Body of pancreas (tissue), 4 donors: ENCODE results near the gene KIAA1671. TPM values are rescaled to one million over a fixed set of nuclear protein-coding genes. Genes with fewer than 3 reads are reported as not detected.

Experiments
- ATAC-seq: fragments of 150-250 bp; one replicate; pipeline ENCODE4 v1.9.1; 2016
- DNase-seq, 4 donors: peaks; one replicate each; pipeline ENCODE4 v3.0.0-alpha.2; 2019
- H3K27ac ChIP-seq, 4 donors: fragments of 200-600 bp; sonication (generic); 1 replicate in 3 of 4; 2 replicates in 1 of 4; pipeline versions ENCODE4 v1.5.1 to v1.6.1; 2016 to 2019; ENCODE audit warnings: mild to moderate bottlenecking in 1 of 4, mixed read lengths in 1 of 4, moderate library complexity in 1 of 4
- H3K27me3 ChIP-seq, 2 donors: fragments of 200-600 bp; sonication (generic); one replicate each; pipeline ENCODE4 v1.6.0; 2016; ENCODE audit warnings: mild to moderate bottlenecking in 1 of 2
- H3K36me3 ChIP-seq, 2 donors: fragments of 200-600 bp; sonication (generic); replicated peaks in 1 of 2; 2 replicates each; pipeline ENCODE4 v1.5.1; 2016; ENCODE audit warnings: low read depth in 2 of 2; ENCODE audit not compliant: insufficient read depth in 1 of 2
- H3K4me1 ChIP-seq: fragments of 200-600 bp; sonication (generic); one replicate; pipeline ENCODE4 v1.6.0; 2016
- H3K4me3 ChIP-seq, 2 donors: fragments of 200-600 bp; sonication (generic); 1 replicate in 1 of 2; 2 replicates in 1 of 2; pipeline ENCODE4 v1.5.1; 2016 to 2019
- H3K9me3 ChIP-seq, 3 donors: fragments of 200-600 bp; sonication (generic); 1 replicate in 2 of 3; 2 replicates in 1 of 3; pipeline ENCODE4 v1.5.1; 2016
- CTCF ChIP-seq, 7 experiments: fragments of 450-650 bp in 4 of 7; fragments of 200-600 bp in 3 of 7; sonication (generic) in 3 of 7; IDR thresholded peaks; one replicate each; pipeline ENCODE4 v1.5.1; 2016 to 2019; ENCODE audit warnings: antibody characterized with exemption in 7 of 7
- POLR2A ChIP-seq, 3 donors: fragments of 450-650 bp; IDR thresholded peaks; one replicate each; pipeline ENCODE4 v1.6.1; 2016; ENCODE audit warnings: antibody characterized with exemption in 3 of 3, mild to moderate bottlenecking in 2 of 3
- WGBS, 2 donors: methylation state at CpG; one replicate each; pipeline ENCODE4 v1.1.5; 2017; 5-methylcytosine and 5-hydroxymethylcytosine counted together
- intact Hi-C: fragments of 100-400 bp; cut with DNase I; formaldehyde crosslinking; loops from one replicate; pipeline ENCODE4 v1.15.1; 2023
- total RNA-seq, 2 donors: library from RNA; depleted of rRNA; stranded (reverse); fragments of >200 nt; gene quantifications; one replicate each; pipeline ENCODE4 v1.1.0, GENCODE V29; 2016

The KIAA1671 gene
- total RNA-seq, 2 donors from 2014 or later, result 24.9 to 79.8 TPM

- intact Hi-C loops, result no loop called here
- no peak for TF ChIP-seq CTCF (IDR thresholded peaks at IDR 0.05)
- TF ChIP-seq POLR2A (IDR thresholded peaks at IDR 0.05), result no peak
Observed at GRCh38 chr22:25084405-25085107, 132.0 kb downstream of the KIAA1671 start.

DNA sequence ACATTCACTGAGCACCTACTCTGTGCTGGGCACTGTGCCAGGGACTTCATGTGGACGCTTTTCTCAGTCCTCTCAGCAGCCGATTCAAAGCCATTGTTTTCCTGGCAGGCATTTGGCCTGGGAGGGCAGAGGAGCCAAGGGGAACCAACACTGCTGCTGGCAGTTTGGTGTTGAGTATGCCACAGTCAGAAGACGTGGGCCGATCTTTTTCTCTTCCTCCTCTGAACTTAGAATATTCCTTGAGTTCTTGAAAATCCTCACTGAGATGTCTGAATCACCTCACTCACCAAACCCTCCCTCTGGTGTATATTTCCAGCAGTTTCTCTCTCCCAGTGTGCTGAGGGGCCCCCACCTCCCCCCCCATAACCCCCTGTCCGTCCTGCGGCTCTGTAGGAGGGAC, 132.6 kb downstream of the KIAA1671 start:
- no peaks in the 10 kb centered on the region for H3K27me3 ChIP-seq
- 78 to 89% methylated on average over 6 of the region's 6 CpGs for WGBS, 2 donors
- no peaks in the 10 kb centered on the region for H3K9me3 ChIP-seq
- intact Hi-C loops, result no loop called here
- no peak for TF ChIP-seq POLR2A (IDR thresholded peaks at IDR 0.05)
- no peak for TF ChIP-seq CTCF (IDR thresholded peaks at IDR 0.05)
- no peak overlapping the region for H3K4me3 ChIP-seq
- no peak overlapping the region for H3K27ac ChIP-seq
- no peak for DNase-seq
- H3K4me1 ChIP-seq, result peaks cover 4% of the 10 kb centered on the region
- no peak for ATAC-seq
- no peaks in the 10 kb centered on the region for H3K36me3 ChIP-seq

More at GRCh38 chr22:25084405-25085107, 132.0 kb downstream of the KIAA1671 start:
- 93 to 97% methylated on average over 5 to 9 of the region's 9 CpGs for WGBS, 2 donors
- DNase-seq (no peak), ATAC-seq (no peak)
- Histone ChIP-seq H3K27me3 (no peaks in the 10 kb centered on the region), H3K27ac (no peak overlapping the region), H3K9me3 (no peaks in the 10 kb centered on the region), H3K36me3 (no peaks in the 10 kb centered on the region), H3K4me1 (peaks cover 4% of the 10 kb centered on the region), H3K4me3 (no peak overlapping the region)

- Histone ChIP-seq H3K36me3 (no peaks in the 10 kb centered on the region), H3K27ac (no peak overlapping the region), H3K4me1 (peaks cover 4% of the 10 kb centered on the region), H3K27me3 (no peaks in the 10 kb centered on the region), H3K4me3 (no peak overlapping the region), H3K9me3 (no peaks in the 10 kb centered on the region)
- ATAC-seq (peak; percentile 30), DNase-seq (peak in 3 of 4 donors; percentile 18 to 30 (median 20))
- intact Hi-C loops, result no loop called here
- 55 to 74% methylated on average over 13 to 14 of the region's 14 CpGs for WGBS, 2 donors
- TF ChIP-seq POLR2A (IDR thresholded peaks at IDR 0.05), result no peak
- no peak for TF ChIP-seq CTCF (IDR thresholded peaks at IDR 0.05)
Observed at GRCh38 chr22:25085930-25086901, 133.7 kb downstream of the KIAA1671 start.

DNA sequence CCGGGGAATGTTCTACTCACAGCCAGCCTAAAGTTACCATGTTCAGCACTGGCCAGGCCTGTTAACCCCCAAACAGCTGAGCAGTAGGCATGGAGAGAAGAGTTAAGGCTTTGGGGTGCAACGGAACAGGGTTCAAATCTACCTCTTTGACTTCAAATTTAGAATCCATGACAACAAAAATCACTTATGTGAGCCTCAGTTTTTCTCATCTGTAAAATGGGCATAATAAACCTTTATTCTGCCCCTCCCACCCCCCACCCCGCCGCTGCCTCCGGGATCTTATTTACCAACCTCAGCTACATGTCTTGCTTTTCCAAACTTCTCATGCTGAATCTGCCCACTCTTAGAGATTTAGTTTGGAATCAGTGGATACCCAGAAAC, 134.4 kb downstream of the KIAA1671 start:
- DNase-seq, result no peak
- no peaks in the 10 kb centered on the region for H3K36me3 ChIP-seq
- no peak overlapping the region for H3K4me3 ChIP-seq
- peaks cover 4% of the 10 kb centered on the region for H3K4me1 ChIP-seq
- no peak for ATAC-seq
- intact Hi-C loops, result no loop called here
- no peaks in the 10 kb centered on the region for H3K27me3 ChIP-seq
- no peak overlapping the region for H3K27ac ChIP-seq
- 71 to 91% methylated on average over 5 of the region's 5 CpGs for WGBS, 2 donors
- TF ChIP-seq POLR2A (IDR thresholded peaks at IDR 0.05) (no peak), CTCF (IDR thresholded peaks at IDR 0.05) (no peak)
- H3K9me3 ChIP-seq, result no peaks in the 10 kb centered on the region
